K562 (cell line): Measurements from ENCODE around the gene CCL24. TPM values are rescaled to one million over a fixed set of nuclear protein-coding genes. Genes with fewer than 3 reads are reported as not detected.

ENCODE experiments used
- CBX1 ChIP-seq: sonication (generic); IDR thresholded peaks from 2 replicates; pipeline ENCODE4 v1.6.1; 2016; ENCODE audit warnings: antibody characterized with exemption, low read depth, mild to moderate bottlenecking
- CREB3 ChIP-seq: fragments of 450-650 bp; conservative IDR thresholded peaks from 2 replicates; pipeline ENCODE4 v1.6.1; 2016; ENCODE audit warnings: missing genetic modification characterization, low read depth, mild to moderate bottlenecking, missing compliant biosample characterization, moderate library complexity
- DPF2 ChIP-seq: fragments of 450-650 bp; IDR thresholded peaks from 2 replicates; pipeline ENCODE4 v1.6.1; 2016
- E2F5 ChIP-seq: sonication (generic); formaldehyde crosslinking; IDR thresholded peaks from 2 replicates; pipeline ENCODE4 v1.8.0; 2022; ENCODE audit warnings: mild to moderate bottlenecking, missing genetic modification reagents
- FOSL1 ChIP-seq: fragments of 200-800 bp; sonication (Bioruptor generic); conservative IDR thresholded peaks from 2 replicates; pipeline ENCODE4 v1.6.1; 2016; ENCODE audit warnings: missing genetic modification characterization, missing compliant biosample characterization
- FOXM1 ChIP-seq, 2 experiments: fragments of 450-650 bp in 1 of 2; sonication (generic) in 1 of 2; formaldehyde crosslinking in 1 of 2; IDR thresholded peaks; 2 replicates each; pipeline versions ENCODE4 v1.6.1 to v1.9.0; 2017 to 2022; ENCODE audit warnings: low read depth in 2 of 2, mild to moderate bottlenecking in 2 of 2, missing genetic modification reagents in 1 of 2, moderate library complexity in 1 of 2
- GABPB1 ChIP-seq: sonication (generic); formaldehyde crosslinking; IDR thresholded peaks from 2 replicates; pipeline ENCODE4 v1.8.0; 2022; ENCODE audit warnings: mild to moderate bottlenecking, missing genetic modification reagents
- HNRNPK ChIP-seq: fragments of 200-400 bp; formaldehyde crosslinking; IDR thresholded peaks from one replicate; pipeline ENCODE4 v1.6.1; 2018; ENCODE audit warnings: mild to moderate bottlenecking, low read depth, low read length; ENCODE audit not compliant: poor library complexity, severe bottlenecking
- MECOM ChIP-seq: fragments of 250-450 bp; sonication (Bioruptor Pico); IDR thresholded peaks from 2 replicates; pipeline ENCODE4 v1.8.0; 2022; ENCODE audit warnings: inconsistent platforms
- NCOR1 ChIP-seq: fragments of 450-650 bp; IDR thresholded peaks from 2 replicates; pipeline ENCODE4 v1.6.1; 2016; ENCODE audit warnings: mild to moderate bottlenecking, moderate library complexity
- RAD51 ChIP-seq: fragments of 450-650 bp; IDR thresholded peaks from 2 replicates; pipeline ENCODE4 v1.7.1; 2016; ENCODE audit warnings: low read depth, mild to moderate bottlenecking, borderline replicate concordance
- RBM15 ChIP-seq: fragments of 200-400 bp; formaldehyde crosslinking; IDR thresholded peaks from 2 replicates; pipeline ENCODE4 v1.6.1; 2018; ENCODE audit warnings: mild to moderate bottlenecking, low read length, moderate library complexity; ENCODE audit not compliant: insufficient read depth
- SAFB ChIP-seq: fragments of 200-400 bp; formaldehyde crosslinking; IDR thresholded peaks from 2 replicates; pipeline ENCODE4 v1.6.1; 2017; ENCODE audit warnings: low read depth, low read length, borderline replicate concordance
- SIN3A ChIP-seq, 2 experiments: fragments of 150-350 bp in 1 of 2; IDR thresholded peaks; 2 replicates each; pipeline ENCODE4 v1.6.1; 2011 to 2016; ENCODE audit warnings: borderline replicate concordance in 2 of 2, low read depth in 2 of 2, low read length in 2 of 2, mild to moderate bottlenecking in 2 of 2, moderate library complexity in 2 of 2; ENCODE audit not compliant: control insufficient read depth in 1 of 2
- SRSF9 ChIP-seq: fragments of 200-400 bp; formaldehyde crosslinking; IDR thresholded peaks from 2 replicates; pipeline ENCODE4 v1.6.1; 2017; ENCODE audit warnings: low read depth, low read length, borderline replicate concordance
- TEAD2 ChIP-seq: fragments of 450-650 bp; IDR thresholded peaks from 2 replicates; pipeline ENCODE4 v1.6.1; 2016; ENCODE audit warnings: missing genetic modification characterization, control low read depth, missing compliant biosample characterization
- UBTF ChIP-seq, 2 experiments: IDR thresholded peaks; 2 replicates each; pipeline ENCODE4 v1.6.1; 2012; ENCODE audit warnings: improper control_type of control experiment in 2 of 2, low read depth in 2 of 2, low read length in 2 of 2, borderline replicate concordance in 1 of 2
- YBX1 ChIP-seq: fragments of 450-650 bp; IDR thresholded peaks from 2 replicates; pipeline ENCODE4 v1.7.1; 2016; ENCODE audit warnings: mild to moderate bottlenecking
- ZNF24 ChIP-seq: fragments of 450-650 bp; IDR thresholded peaks from 2 replicates; pipeline ENCODE4 v1.6.1; 2016
- ZNF263 ChIP-seq: sonication (generic); formaldehyde crosslinking; IDR thresholded peaks from 2 replicates; pipeline ENCODE4 v1.8.0; 2022; ENCODE audit warnings: mild to moderate bottlenecking, missing genetic modification reagents, borderline replicate concordance
- ZNF518B ChIP-seq: fragments of 250-450 bp; sonication (Bioruptor Pico); IDR thresholded peaks from 2 replicates; pipeline ENCODE4 v1.5.0; 2021; ENCODE audit warnings: mild to moderate bottlenecking, moderate library complexity
- ZNF583 ChIP-seq: fragments of 250-450 bp; sonication (Bioruptor Pico); IDR thresholded peaks from 2 replicates; pipeline ENCODE4 v1.4.0; 2020
- polyA plus RNA-seq, 8 experiments: library from polyadenylated mRNA; depleted of rRNA in 4 of 8; stranded (reverse) in 5 of 8; unstranded in 3 of 8; fragments of >200 nt; fragmentation: Nextera tagmentation in 2 of 8; fragmentation: Illumina TruSeq in 1 of 8; extraction: Ambion mirVana in 2 of 8; extraction: Trizol in 1 of 8; gene quantifications; 2 replicates each; pipeline versions ENCODE4 v1.2.1 to v1.2.3, GENCODE V29; 2011 to 2014; ENCODE audit warnings: inconsistent platforms in 1 of 8, missing spikeins in 1 of 8
- total RNA-seq, 7 experiments: library from RNA; depleted of rRNA in 6 of 7; stranded (reverse); fragments of >200 nt in 6 of 7; fragmentation: Illumina TruSeq in 2 of 7; extraction: Trizol in 2 of 7; gene quantifications; 2 replicates each; pipeline versions ENCODE4 v1.2.1 to v1.2.3, GENCODE V29; 2011 to 2021; ENCODE audit warnings: low replicate concordance in 1 of 7

CCL24 gene
- total and polyA plus RNA-seq, 9 of the 15 experiments (the other 6 are each of a cell fraction or from before 2014, with no cell fraction given) = 0.45 to 3.6 (median 0.95) TPM; not detected in 1

- TF ChIP-seq CREB3 (tag) (no peak), ZNF24 (no peak), TEAD2 (tag) (no peak), MECOM (CRISPR knock-in tag) (no peak), ZNF263 (CRISPR knock-in tag) (no peak), SRSF9 (no peak), RAD51 (peak; percentile 25; the same call in 1 of the 2 replicates), ZNF518B (CRISPR knock-in tag) (no peak), RBM15 (no peak), NCOR1 (peak; percentile 45; the same call in 1 of the 2 replicates), FOXM1 (IDR thresholded peaks at IDR 0.05; ENCODE audit: low read depth) (no peak), FOXM1 (CRISPR knock-in tag; IDR thresholded peaks at IDR 0.05; ENCODE audit: low read depth) (no peak), CBX1 (no peak), ZNF583 (CRISPR knock-in tag) (no peak), SAFB (no peak), FOSL1 (tag) (no peak), HNRNPK (no peak), GABPB1 (no peak), UBTF (IDR thresholded peaks at IDR 0.05; ENCODE audit: borderline replicate concordance in 1 of 2, low read depth in 2 of 2, low read length in 2 of 2) (no peak), SIN3A (IDR thresholded peaks at IDR 0.05; ENCODE audit: borderline replicate concordance in 2 of 2, control insufficient read depth in 1 of 2, low read depth in 2 of 2, low read length in 2 of 2) (no peak), E2F5 (CRISPR knock-in tag) (no peak), YBX1 (no peak), DPF2 (0 out of 2 replicates have a peak, but pooled peaks have one; percentile 28)
Observed at GRCh38 chr7:75804004-75804403, 9.6 kb downstream of the CCL24 start (continued).
